NT2/D1 (cell line): ENCODE data around the gene SFXN5.

Experiments
- SUZ12 ChIP-seq: IDR thresholded peaks from 2 replicates; pipeline ENCODE4 v1.6.1; 2011; ENCODE audit not compliant: insufficient read length, insufficient read depth; ENCODE audit errors: extremely low read depth
- YY1 ChIP-seq: IDR thresholded peaks from 2 replicates; pipeline ENCODE4 v1.6.1; 2011; ENCODE audit not compliant: insufficient read length, insufficient read depth
- ZNF274 ChIP-seq: IDR thresholded peaks from 2 replicates; pipeline ENCODE4 v1.6.1; 2011; ENCODE audit warnings: mild to moderate bottlenecking, low read depth, low read length

DNA sequence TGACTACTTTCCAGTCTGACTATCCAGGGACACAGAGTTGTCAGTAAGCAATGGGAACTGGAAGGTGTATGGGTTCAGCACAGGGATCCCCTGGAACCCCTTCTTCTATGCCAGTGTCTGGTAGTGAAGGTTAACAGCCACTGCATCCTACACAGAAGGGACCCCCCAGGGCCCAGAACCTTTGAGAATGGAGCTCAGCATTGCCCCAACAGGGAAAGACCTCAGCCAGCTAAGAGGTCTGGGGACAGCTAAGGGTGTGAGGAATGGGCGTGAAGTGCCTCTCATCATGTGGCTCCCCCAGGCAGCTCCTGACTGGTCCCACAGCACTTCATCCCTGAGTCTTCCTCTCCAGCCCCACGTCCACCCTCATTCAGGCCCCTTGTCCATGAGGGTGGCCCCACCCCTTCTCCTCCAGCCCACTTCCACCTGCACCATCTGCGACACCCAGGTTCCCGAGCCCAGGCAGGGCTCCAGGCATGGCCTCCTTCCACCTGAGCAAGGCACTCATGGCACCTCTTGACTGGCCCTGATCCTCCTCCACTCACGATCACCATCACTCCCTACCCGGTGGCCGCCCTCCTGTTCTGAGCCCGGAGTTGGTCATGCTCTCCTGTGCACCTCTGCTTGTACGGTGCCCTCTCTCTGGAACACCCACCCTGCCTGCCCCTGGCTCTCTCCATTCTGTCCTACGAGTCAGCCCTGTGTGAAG is 77.1 kb downstream of the SFXN5 start:
- TF ChIP-seq ZNF274 = no peak
- no peak for TF ChIP-seq YY1
- no peak for TF ChIP-seq SUZ12
